Measurements from ENCODE around the gene NIM1K. TPM values are rescaled to one million over a fixed set of nuclear protein-coding genes. Genes with fewer than 3 reads are reported as not detected.

Gene NIM1K
- polyA plus RNA-seq, 3 donors = 0.13 TPM; not detected in 2

DNA sequence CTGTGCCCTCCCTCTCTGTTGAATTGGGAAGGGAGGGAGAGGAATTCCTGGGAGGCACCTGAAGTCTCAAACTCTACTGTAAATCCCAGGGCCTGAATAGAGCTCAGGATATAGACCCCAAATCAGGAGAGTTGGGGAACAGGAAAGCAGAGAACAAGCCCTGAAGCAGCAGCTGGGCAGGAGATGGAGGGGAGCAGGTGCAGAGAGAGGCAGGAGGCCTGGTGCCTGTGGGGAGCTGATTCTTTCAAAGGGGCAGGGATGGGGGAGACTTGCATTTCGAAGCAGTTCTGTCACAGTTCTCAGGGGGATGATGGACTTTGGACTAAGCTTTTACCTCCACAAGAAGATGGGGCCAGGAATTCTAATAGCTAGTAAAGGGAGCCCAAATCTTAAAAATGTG, 50.2 kb downstream of the NIM1K start:
- Histone ChIP-seq H2AFZ (ENCODE audit: insufficient read depth, low read depth, low read length, poor library complexity, severe bottlenecking) (no peak overlapping the region), H3K27ac (ENCODE audit: low read depth in 1 of 2, low read length in 2 of 2) (no peak overlapping the region), H3K9ac (ENCODE audit: insufficient read depth, low read length, poor library complexity, severe bottlenecking) (no peak overlapping the region), H3K79me2 (ENCODE audit: insufficient read depth, low read length) (no peaks in the 10 kb centered on the region), H4K20me1 (ENCODE audit: insufficient read depth, low read length) (no peaks in the 10 kb centered on the region), H3K4me1 (ENCODE audit: control insufficient read depth in 1 of 2, insufficient read depth in 2 of 2, low read length in 2 of 2) (no peaks in the 10 kb centered on the region), H3K4me2 (replicated peaks; ENCODE audit: extremely low read depth, low read length, poor library complexity, severe bottlenecking) (no peak overlapping the region), H3K4me3 (replicated peaks in 1 of 3; ENCODE audit: low read depth in 2 of 3, low read length in 3 of 3) (no peak overlapping the region), H3K9me3 (replicated peaks in 1 of 2; ENCODE audit: control insufficient read depth in 1 of 2, insufficient read depth in 1 of 2, low read length in 2 of 2) (no peaks in the 10 kb centered on the region), H3K36me3 (replicated peaks in 1 of 2; ENCODE audit: control insufficient read depth in 1 of 2, insufficient read depth in 2 of 2, low read length in 2 of 2) (no peaks in the 10 kb centered on the region), H3K27me3 (ENCODE audit: control insufficient read depth in 2 of 2, insufficient read depth in 2 of 2, low read length in 2 of 2) (no peaks in the 10 kb centered on the region)
- H3K4me3 Mint-ChIP-seq = no peak overlapping the region
- H3K27me3 Mint-ChIP-seq (ENCODE audit: low read depth in 3 of 3) = peaks cover 2 to 25% (median 13%) of the 10 kb centered on the region in 3 donors
- no peak for DNase-seq
- WGBS (ENCODE audit: insufficient coverage) = no CpG with 5 or more reads among the region's 1 CpG
- H3K4me1 Mint-ChIP-seq = no peaks in the 10 kb centered on the region
- intact Hi-C loops (cut with micrococcal nuclease) = no loop called here
- no peaks in the 10 kb centered on the region for H3K36me3 Mint-ChIP-seq
- H3K27ac Mint-ChIP-seq = no peak overlapping the region
- TF ChIP-seq, protein P1, sequence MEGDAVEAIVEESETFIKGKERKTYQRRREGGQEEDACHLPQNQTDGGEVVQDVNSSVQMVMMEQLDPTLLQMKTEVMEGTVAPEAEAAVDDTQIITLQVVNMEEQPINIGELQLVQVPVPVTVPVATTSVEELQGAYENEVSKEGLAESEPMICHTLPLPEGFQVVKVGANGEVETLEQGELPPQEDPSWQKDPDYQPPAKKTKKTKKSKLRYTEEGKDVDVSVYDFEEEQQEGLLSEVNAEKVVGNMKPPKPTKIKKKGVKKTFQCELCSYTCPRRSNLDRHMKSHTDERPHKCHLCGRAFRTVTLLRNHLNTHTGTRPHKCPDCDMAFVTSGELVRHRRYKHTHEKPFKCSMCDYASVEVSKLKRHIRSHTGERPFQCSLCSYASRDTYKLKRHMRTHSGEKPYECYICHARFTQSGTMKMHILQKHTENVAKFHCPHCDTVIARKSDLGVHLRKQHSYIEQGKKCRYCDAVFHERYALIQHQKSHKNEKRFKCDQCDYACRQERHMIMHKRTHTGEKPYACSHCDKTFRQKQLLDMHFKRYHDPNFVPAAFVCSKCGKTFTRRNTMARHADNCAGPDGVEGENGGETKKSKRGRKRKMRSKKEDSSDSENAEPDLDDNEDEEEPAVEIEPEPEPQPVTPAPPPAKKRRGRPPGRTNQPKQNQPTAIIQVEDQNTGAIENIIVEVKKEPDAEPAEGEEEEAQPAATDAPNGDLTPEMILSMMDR (IDR thresholded peaks at IDR 0.05) = no peak
- H3K9me3 Mint-ChIP-seq = peaks cover 0 to 2% (median 0%) of the 10 kb centered on the region in 7 donors

DNA sequence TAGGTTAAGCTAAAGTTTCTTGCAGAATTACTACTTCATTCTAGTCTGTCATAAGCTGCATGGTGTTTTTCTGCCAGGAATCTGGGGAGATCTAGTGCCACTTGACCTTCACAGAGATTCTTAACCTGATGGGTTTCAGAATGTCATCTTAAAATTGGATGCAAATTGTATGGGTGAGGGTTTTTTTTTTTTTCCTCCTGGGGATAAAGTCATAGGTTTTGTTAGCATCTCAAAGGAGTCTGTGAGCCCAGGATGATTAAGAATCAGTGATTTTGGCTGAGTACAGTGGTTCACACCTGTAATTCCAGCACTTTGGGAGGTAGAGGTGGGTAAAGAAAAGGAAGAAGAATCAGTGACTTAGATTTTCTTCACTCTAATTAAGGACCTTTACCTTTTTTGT, 51.2 kb downstream of the NIM1K start:
- DNase-seq = no peak
- TF ChIP-seq, protein P1 (IDR thresholded peaks at IDR 0.05) = no peak
- H3K27me3 ChIP-seq (ENCODE audit: control insufficient read depth in 2 of 2, insufficient read depth in 2 of 2, low read length in 2 of 2) = no peaks in the 10 kb centered on the region
- H3K27ac ChIP-seq (ENCODE audit: low read depth in 1 of 2, low read length in 2 of 2) = no peak overlapping the region
- intact Hi-C loops (cut with micrococcal nuclease) = no loop called here
- no peak overlapping the region for H3K9ac ChIP-seq (ENCODE audit: insufficient read depth, low read length, poor library complexity, severe bottlenecking)
- H3K4me1 Mint-ChIP-seq = no peaks in the 10 kb centered on the region
- no peaks in the 10 kb centered on the region for H3K4me1 ChIP-seq (ENCODE audit: control insufficient read depth in 1 of 2, insufficient read depth in 2 of 2, low read length in 2 of 2)
- H3K9me3 ChIP-seq (replicated peaks in 1 of 2; ENCODE audit: control insufficient read depth in 1 of 2, insufficient read depth in 1 of 2, low read length in 2 of 2) = no peaks in the 10 kb centered on the region
- no peaks in the 10 kb centered on the region for H3K36me3 ChIP-seq (replicated peaks in 1 of 2; ENCODE audit: control insufficient read depth in 1 of 2, insufficient read depth in 2 of 2, low read length in 2 of 2)
- peaks cover 2 to 25% (median 11%) of the 10 kb centered on the region in 3 donors for H3K27me3 Mint-ChIP-seq (ENCODE audit: low read depth in 3 of 3)
- H3K9me3 Mint-ChIP-seq = peaks cover 0 to 2% (median 0%) of the 10 kb centered on the region in 7 donors
- H2AFZ ChIP-seq (ENCODE audit: insufficient read depth, low read depth, low read length, poor library complexity, severe bottlenecking) = no peak overlapping the region
- H4K20me1 ChIP-seq (ENCODE audit: insufficient read depth, low read length) = no peaks in the 10 kb centered on the region
- no peak overlapping the region for H3K4me3 Mint-ChIP-seq
- H3K27ac Mint-ChIP-seq = no peak overlapping the region
- no peak overlapping the region for H3K4me2 ChIP-seq (replicated peaks; ENCODE audit: extremely low read depth, low read length, poor library complexity, severe bottlenecking)
- H3K36me3 Mint-ChIP-seq = no peaks in the 10 kb centered on the region
- no peaks in the 10 kb centered on the region for H3K79me2 ChIP-seq (ENCODE audit: insufficient read depth, low read length)
- no peak overlapping the region for H3K4me3 ChIP-seq (replicated peaks in 1 of 3; ENCODE audit: low read depth in 2 of 3, low read length in 3 of 3)

Data from CD14-positive monocyte (primary cell).